GOT3 (cell line): Measurements from ENCODE around the gene TBC1D3.
"Not testable (repeated sequence)": the region's sequence is repeated elsewhere in the genome, so short reads cannot be mapped to it uniquely, and the experiment has no call there.

Source experiments
- DNase-seq: peaks from one replicate; lab custom pipeline; 2025; ENCODE audit warnings: mixed read lengths; lab: John Stamatoyannopoulos, UW

Gene TBC1D3

GRCh38 chr17:38192455-38192854, at the start of gene TBC1D3:
TSS of gene TBC1D3 (minus strand) at chr17:38192555. CDS start at chr17:38191029, 1,526 bp downstream.
- DNase-seq: not testable (repeated sequence)

- DNase-seq: not testable (repeated sequence)
These were observed 40.4 kb upstream of the TBC1D3 start for GRCh38 chr17:38232790-38233189.

GRCh38 chr17:38225844-38226495, 33.6 kb upstream of the TBC1D3 start:
- not testable (repeated sequence) for DNase-seq

DNA sequence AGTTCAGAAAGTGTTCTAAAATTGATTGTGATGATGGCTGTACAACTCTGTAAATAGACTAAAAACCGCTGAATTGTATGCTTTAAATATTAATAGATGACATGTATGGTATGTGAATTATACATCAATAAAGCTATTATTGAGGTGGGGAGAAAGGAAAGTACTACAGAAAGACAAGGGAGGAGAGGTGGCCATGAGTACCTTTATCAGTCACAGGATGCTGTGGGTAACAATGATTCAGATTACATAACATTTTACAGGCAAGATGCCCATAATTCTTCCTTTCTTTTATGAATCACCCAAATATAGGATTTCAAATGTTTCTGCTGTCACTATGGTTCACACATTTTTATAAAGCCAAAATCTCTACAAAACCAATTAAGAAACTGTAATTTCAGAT, 28.5 kb upstream of the TBC1D3 start:
- not testable (repeated sequence) for DNase-seq

GRCh38 chr17:38200271-38200670, 7.9 kb upstream of the TBC1D3 start:
- DNase-seq: not testable (repeated sequence)

GRCh38 chr17:38134860-38135259, 57.5 kb downstream of the TBC1D3 start:
- not testable (repeated sequence) for DNase-seq
